Astrocyte (in vitro differentiated cells and primary cell): Measurements from ENCODE around the gene OR4D9. TPM values are rescaled to one million over a fixed set of nuclear protein-coding genes. Genes with fewer than 3 reads are reported as not detected.

ENCODE experiments used
- DNase-seq: peaks from one replicate; pipeline ENCODE4 v3.0.0-alpha.2; 2010; ENCODE audit warnings: low read depth
- FAIRE-seq: peaks from 2 replicates; lab custom pipeline; 2011; peaks lifted over from hg19 to GRCh38; lab: Jason Lieb, UNC
- H2AFZ ChIP-seq: 2 replicates; pipeline ENCODE4 v1.6.0; 2012; ENCODE audit warnings: low read depth, low read length, inconsistent platforms
- H3K27ac ChIP-seq: 2 replicates; pipeline ENCODE4 v1.5.1; 2011; ENCODE audit warnings: low read depth, low read length, inconsistent platforms
- H3K27me3 ChIP-seq: 2 replicates; pipeline ENCODE4 v1.6.0; 2011; ENCODE audit warnings: low read length, inconsistent platforms; ENCODE audit not compliant: insufficient read depth
- H3K36me3 ChIP-seq: 2 replicates; pipeline ENCODE4 v1.5.1; 2011; ENCODE audit warnings: low read length, inconsistent platforms; ENCODE audit not compliant: insufficient read depth
- H3K4me1 ChIP-seq: 2 replicates; pipeline ENCODE4 v1.5.1; 2011; ENCODE audit warnings: low read length, inconsistent platforms; ENCODE audit not compliant: insufficient read depth
- H3K4me2 ChIP-seq: 2 replicates; pipeline ENCODE4 v1.6.0; 2012; ENCODE audit warnings: low read length, inconsistent platforms
- H3K4me3 ChIP-seq: 2 replicates; pipeline ENCODE4 v1.5.1; 2011; ENCODE audit warnings: low read depth, mild to moderate bottlenecking, low read length, inconsistent platforms; ENCODE audit not compliant: insufficient read depth
- H3K79me2 ChIP-seq: 2 replicates; pipeline ENCODE4 v1.6.0; 2012; ENCODE audit warnings: mild to moderate bottlenecking, low read length, inconsistent platforms; ENCODE audit not compliant: insufficient read depth
- H3K9ac ChIP-seq: 2 replicates; pipeline ENCODE4 v1.6.0; 2012; ENCODE audit warnings: mild to moderate bottlenecking, low read length, inconsistent platforms
- H3K9me3 ChIP-seq: 2 replicates; pipeline ENCODE4 v1.5.1; 2012; ENCODE audit warnings: low read depth, mild to moderate bottlenecking, low read length, inconsistent platforms; ENCODE audit not compliant: insufficient read depth
- H4K20me1 ChIP-seq: 2 replicates; pipeline ENCODE4 v1.6.0; 2012; ENCODE audit warnings: low read length, inconsistent platforms; ENCODE audit not compliant: insufficient read depth
- H3K27ac Mint-ChIP-seq: one replicate; pipeline ENCODE4 v1.8.0; 2021; ENCODE audit warnings: mild to moderate bottlenecking, mixed read lengths; ENCODE audit not compliant: unreplicated experiment
- H3K27me3 Mint-ChIP-seq: one replicate; pipeline ENCODE4 v1.8.0; 2021; ENCODE audit warnings: low read depth, mixed read lengths; ENCODE audit not compliant: unreplicated experiment
- H3K36me3 Mint-ChIP-seq: one replicate; pipeline ENCODE4 v1.8.0; 2021; ENCODE audit warnings: low read depth, mixed read lengths; ENCODE audit not compliant: unreplicated experiment
- H3K4me1 Mint-ChIP-seq: one replicate; pipeline ENCODE4 v1.8.0; 2021; ENCODE audit warnings: low read depth, mixed read lengths; ENCODE audit not compliant: unreplicated experiment
- H3K4me3 Mint-ChIP-seq: one replicate; pipeline ENCODE4 v1.8.0; 2021; ENCODE audit warnings: mild to moderate bottlenecking, moderate library complexity, mixed read lengths; ENCODE audit not compliant: unreplicated experiment
- H3K9me3 Mint-ChIP-seq: one replicate; pipeline ENCODE4 v1.8.0; 2021; ENCODE audit warnings: mild to moderate bottlenecking, mixed read lengths; ENCODE audit not compliant: unreplicated experiment
- EZH2 ChIP-seq: IDR thresholded peaks from 2 replicates; pipeline ENCODE4 v1.6.1; 2012; ENCODE audit warnings: mild to moderate bottlenecking, low read length, inconsistent platforms; ENCODE audit not compliant: insufficient read depth
- total RNA-seq: library from RNA; stranded (reverse); gene quantifications from 2 replicates; pipeline ENCODE4 v1.2.1, GENCODE V29; 2021
- TF ChIP-seq, protein P1 (sequence below): IDR thresholded peaks from 2 replicates; pipeline ENCODE4 v1.5.1; 2011; ENCODE audit warnings: low read depth, mild to moderate bottlenecking, inconsistent platforms, low read length, moderate library complexity; ENCODE audit not compliant: insufficient read depth

Gene OR4D9
- total RNA-seq, 1 donor from 2014 or later = not detected

DNA sequence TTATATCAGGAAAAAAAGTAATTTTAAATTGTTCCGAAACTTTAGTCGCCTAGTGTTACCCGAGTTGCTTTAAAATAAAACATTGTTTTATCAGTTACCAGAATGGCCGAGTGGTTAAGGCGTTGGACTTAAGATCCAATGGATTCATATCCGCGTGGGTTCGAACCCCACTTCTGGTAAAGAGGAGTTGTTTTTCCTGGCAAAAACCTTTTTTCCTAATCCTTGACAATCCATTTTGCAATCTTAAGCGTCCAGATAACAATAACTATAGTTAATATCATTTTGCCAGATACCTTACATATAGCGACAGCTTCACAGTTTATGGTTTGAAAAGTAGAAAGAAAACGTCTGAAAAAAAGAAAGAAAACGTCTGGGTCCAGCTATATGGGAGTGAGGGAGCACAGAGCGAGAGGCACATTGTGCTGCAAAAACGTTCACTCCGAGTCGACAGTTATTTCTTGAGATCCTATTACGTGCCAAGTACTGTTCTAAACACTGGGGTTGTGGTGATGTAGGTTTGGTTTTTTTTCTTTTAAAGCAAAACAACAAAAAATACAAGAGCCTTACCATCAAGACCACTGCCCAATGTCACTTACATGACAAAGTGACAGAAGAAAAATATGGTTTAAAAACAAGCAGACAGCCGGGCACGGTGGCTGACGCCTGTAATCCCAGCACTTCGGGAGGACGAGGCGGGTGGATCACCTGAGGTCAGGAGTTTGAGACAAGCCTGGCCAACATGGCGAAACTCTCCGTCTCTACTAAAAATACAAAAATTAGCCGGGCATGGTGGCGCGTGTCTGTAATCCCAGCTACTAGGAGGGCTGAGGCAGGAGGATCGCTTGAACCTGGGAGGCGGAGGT is 40.6 kb downstream of the OR4D9 start:
- Histone ChIP-seq H4K20me1 (no peaks in the 10 kb centered on the region), H3K9ac (peak overlapping the region; percentile 68), H2AFZ (peak overlapping the region; percentile 68), H3K9me3 (no peaks in the 10 kb centered on the region), H3K4me3 (peak overlapping the region; percentile 67), H3K27me3 (no peaks in the 10 kb centered on the region), H3K27ac (peak overlapping the region; percentile 64), H3K4me1 (peaks cover 9% of the 10 kb centered on the region), H3K4me2 (peak overlapping the region; percentile 79), H3K79me2 (no peaks in the 10 kb centered on the region), H3K36me3 (no peaks in the 10 kb centered on the region)
- Mint-ChIP-seq H3K9me3 (no peaks in the 10 kb centered on the region), H3K4me3 (peak overlapping the region; percentile 82), H3K27me3 (no peaks in the 10 kb centered on the region), H3K4me1 (no peaks in the 10 kb centered on the region), H3K36me3 (no peaks in the 10 kb centered on the region), H3K27ac (peak overlapping the region; percentile 92)
- TF ChIP-seq EZH2 = no peak
- TF ChIP-seq, protein P1, sequence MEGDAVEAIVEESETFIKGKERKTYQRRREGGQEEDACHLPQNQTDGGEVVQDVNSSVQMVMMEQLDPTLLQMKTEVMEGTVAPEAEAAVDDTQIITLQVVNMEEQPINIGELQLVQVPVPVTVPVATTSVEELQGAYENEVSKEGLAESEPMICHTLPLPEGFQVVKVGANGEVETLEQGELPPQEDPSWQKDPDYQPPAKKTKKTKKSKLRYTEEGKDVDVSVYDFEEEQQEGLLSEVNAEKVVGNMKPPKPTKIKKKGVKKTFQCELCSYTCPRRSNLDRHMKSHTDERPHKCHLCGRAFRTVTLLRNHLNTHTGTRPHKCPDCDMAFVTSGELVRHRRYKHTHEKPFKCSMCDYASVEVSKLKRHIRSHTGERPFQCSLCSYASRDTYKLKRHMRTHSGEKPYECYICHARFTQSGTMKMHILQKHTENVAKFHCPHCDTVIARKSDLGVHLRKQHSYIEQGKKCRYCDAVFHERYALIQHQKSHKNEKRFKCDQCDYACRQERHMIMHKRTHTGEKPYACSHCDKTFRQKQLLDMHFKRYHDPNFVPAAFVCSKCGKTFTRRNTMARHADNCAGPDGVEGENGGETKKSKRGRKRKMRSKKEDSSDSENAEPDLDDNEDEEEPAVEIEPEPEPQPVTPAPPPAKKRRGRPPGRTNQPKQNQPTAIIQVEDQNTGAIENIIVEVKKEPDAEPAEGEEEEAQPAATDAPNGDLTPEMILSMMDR = no peak
- DNase-seq = peak; percentile 66
- no peak for FAIRE-seq

DNA sequence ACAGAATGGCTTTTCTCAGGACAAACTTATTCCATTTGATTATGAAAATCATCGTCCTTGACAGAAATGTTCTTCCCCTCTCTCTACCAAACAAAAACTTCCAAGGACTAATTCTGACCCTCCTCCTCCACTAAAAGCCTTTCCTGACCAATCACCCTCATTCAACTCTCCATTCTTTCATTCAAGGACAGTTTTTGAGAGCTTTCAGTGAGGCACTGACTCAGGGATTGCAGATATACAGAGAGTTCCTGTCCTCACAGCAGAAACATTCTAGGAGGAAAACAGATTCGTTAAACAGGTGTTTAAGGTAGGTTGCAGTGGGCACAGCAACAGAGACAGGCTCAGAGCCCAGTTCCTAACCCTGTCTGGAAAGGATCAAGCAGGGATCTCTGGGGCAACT is 41.5 kb downstream of the OR4D9 start:
- Mint-ChIP-seq H3K9me3 (no peaks in the 10 kb centered on the region), H3K4me1 (no peaks in the 10 kb centered on the region), H3K27ac (no peak overlapping the region), H3K36me3 (no peaks in the 10 kb centered on the region), H3K27me3 (no peaks in the 10 kb centered on the region), H3K4me3 (peak overlapping the region; percentile 60)
- TF ChIP-seq, protein P1 = no peak
- TF ChIP-seq EZH2 = no peak
- Histone ChIP-seq H3K4me2 (no peak overlapping the region), H3K9me3 (no peaks in the 10 kb centered on the region), H3K27me3 (no peaks in the 10 kb centered on the region), H4K20me1 (no peaks in the 10 kb centered on the region), H2AFZ (no peak overlapping the region), H3K9ac (no peak overlapping the region), H3K27ac (no peak overlapping the region), H3K79me2 (no peaks in the 10 kb centered on the region), H3K36me3 (no peaks in the 10 kb centered on the region), H3K4me3 (no peak overlapping the region), H3K4me1 (peaks cover 9% of the 10 kb centered on the region)
- no peak for DNase-seq
- FAIRE-seq = no peak

DNA sequence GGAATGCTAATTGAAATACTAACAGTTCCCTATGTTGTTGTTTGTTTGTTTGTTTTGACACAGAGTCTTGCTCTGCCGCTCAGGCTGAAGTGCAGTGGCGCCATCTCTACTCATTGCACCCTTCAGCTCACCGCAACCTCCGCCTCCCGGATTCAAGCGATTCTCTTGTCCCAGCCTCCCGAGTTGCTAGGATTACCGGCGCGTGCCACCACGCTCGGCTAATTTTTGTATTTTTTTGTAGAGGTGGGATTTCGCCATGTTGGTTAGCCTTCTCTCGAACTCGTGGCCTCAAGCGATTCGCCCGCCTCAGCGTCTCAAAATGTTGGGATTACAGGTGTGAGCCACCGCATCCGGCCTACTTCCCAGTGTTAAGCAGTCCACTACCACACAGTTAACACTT is 42.0 kb downstream of the OR4D9 start:
- H3K4me2 ChIP-seq = no peak overlapping the region
- no peak for FAIRE-seq
- H3K27me3 Mint-ChIP-seq = no peaks in the 10 kb centered on the region

More for the DNA sequence above, 42.0 kb downstream of the OR4D9 start:
- no peaks in the 10 kb centered on the region for H3K9me3 ChIP-seq
- H4K20me1 ChIP-seq = no peaks in the 10 kb centered on the region
- no peaks in the 10 kb centered on the region for H3K79me2 ChIP-seq
- H3K27ac Mint-ChIP-seq = no peak overlapping the region
- H3K36me3 Mint-ChIP-seq = no peaks in the 10 kb centered on the region
- H3K27me3 ChIP-seq = no peaks in the 10 kb centered on the region
- no peaks in the 10 kb centered on the region for H3K36me3 ChIP-seq
- TF ChIP-seq, protein P1 = no peak
- no peak for TF ChIP-seq EZH2
- H3K4me1 Mint-ChIP-seq = no peaks in the 10 kb centered on the region
- H3K9ac ChIP-seq = no peak overlapping the region
- no peak overlapping the region for H2AFZ ChIP-seq
- no peak for DNase-seq
- peaks cover 9% of the 10 kb centered on the region for H3K4me1 ChIP-seq
- no peak overlapping the region for H3K4me3 Mint-ChIP-seq
- H3K9me3 Mint-ChIP-seq = no peaks in the 10 kb centered on the region
- no peak overlapping the region for H3K27ac ChIP-seq
- no peak overlapping the region for H3K4me3 ChIP-seq
